Gastroesophageal sphincter (tissue), 3 donors: Measurements from ENCODE around the gene JAM3.

Source experiments
- EP300 ChIP-seq: sonication (generic); formaldehyde crosslinking; IDR thresholded peaks from one replicate; pipeline ENCODE4 v1.6.1; 2017; ENCODE audit warnings: antibody characterized with exemption, mild to moderate bottlenecking
- POLR2AphosphoS5 ChIP-seq: sonication (generic); formaldehyde crosslinking; IDR thresholded peaks from one replicate; pipeline ENCODE4 v1.6.1; 2017; ENCODE audit warnings: antibody characterized with exemption
- TF ChIP-seq, protein P1 (sequence below), 4 experiments: fragments of 200-600 bp in 2 of 4; fragments of 450-650 bp in 2 of 4; sonication (generic) in 1 of 4; IDR thresholded peaks; one replicate each; pipeline ENCODE4 v1.5.1; 2017 to 2019; ENCODE audit warnings: antibody characterized with exemption in 4 of 4, mild to moderate bottlenecking in 2 of 4, moderate library complexity in 2 of 4

DNA sequence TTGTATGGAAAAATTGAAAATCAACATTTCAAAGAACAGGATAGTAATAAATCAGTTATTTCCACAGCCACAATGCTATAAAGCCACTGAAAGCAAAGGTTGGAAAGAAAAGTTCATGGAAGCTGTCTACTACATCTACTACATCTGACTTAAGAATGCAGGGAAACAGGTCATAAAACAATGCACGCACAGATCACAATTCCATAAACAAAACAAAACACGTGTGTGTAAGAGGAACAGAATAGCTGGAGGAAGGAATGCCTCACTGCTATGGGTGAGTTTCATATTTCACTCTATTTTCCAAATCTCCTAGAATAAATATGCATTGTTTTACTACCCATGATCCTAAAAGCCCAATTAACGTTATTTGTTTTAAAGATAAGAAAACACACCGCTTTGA is 88.6 kb downstream of the JAM3 start:
- TF ChIP-seq, protein P1, sequence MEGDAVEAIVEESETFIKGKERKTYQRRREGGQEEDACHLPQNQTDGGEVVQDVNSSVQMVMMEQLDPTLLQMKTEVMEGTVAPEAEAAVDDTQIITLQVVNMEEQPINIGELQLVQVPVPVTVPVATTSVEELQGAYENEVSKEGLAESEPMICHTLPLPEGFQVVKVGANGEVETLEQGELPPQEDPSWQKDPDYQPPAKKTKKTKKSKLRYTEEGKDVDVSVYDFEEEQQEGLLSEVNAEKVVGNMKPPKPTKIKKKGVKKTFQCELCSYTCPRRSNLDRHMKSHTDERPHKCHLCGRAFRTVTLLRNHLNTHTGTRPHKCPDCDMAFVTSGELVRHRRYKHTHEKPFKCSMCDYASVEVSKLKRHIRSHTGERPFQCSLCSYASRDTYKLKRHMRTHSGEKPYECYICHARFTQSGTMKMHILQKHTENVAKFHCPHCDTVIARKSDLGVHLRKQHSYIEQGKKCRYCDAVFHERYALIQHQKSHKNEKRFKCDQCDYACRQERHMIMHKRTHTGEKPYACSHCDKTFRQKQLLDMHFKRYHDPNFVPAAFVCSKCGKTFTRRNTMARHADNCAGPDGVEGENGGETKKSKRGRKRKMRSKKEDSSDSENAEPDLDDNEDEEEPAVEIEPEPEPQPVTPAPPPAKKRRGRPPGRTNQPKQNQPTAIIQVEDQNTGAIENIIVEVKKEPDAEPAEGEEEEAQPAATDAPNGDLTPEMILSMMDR (IDR thresholded peaks at IDR 0.05) = no peak
- TF ChIP-seq POLR2AphosphoS5 (no peak), EP300 (no peak)
